K562 (cell line): Measurements from ENCODE around the gene RHOT1. TPM values are rescaled to one million over a fixed set of nuclear protein-coding genes. Genes with fewer than 3 reads are reported as not detected.

ENCODE experiments used
- ATAC-seq: fragments of 200-7000 bp; cut with Tn5 transposase; 3 replicates; pipeline ENCODE4 v1.9.1; 2020; ENCODE audit warnings: moderate library complexity
- BruUV-seq: library from RNA; stranded (reverse); fragments of 400-500 nt; replicated peaks from 2 replicates; lab custom pipeline; 2021; lab: Mats Ljungman, UMichigan
- CTCF ChIA-PET: fragments of 300-600 bp; formaldehyde crosslinking; extraction: SDS; loops from one replicate; lab custom pipeline; 2021; ENCODE audit warnings: low intra/inter-chr PET ratio; lab: Yijun Ruan, JAX
- POLR2A ChIA-PET: fragments of 300-600, 350-650 bp; sonication (Branson Sonifier 250); formaldehyde crosslinking; extraction: SDS; loops from one replicate; lab custom pipeline; 2021; ENCODE audit warnings: antibody characterized with exemption, inconsistent platforms; lab: Yijun Ruan, JAX
- DNase-seq, 4 experiments: peaks; one replicate each; pipeline versions ENCODE4 v3.0.0 to v3.0.0-alpha.2; 2011 to 2018; ENCODE audit warnings: low spot score in 3 of 4, mixed read lengths in 3 of 4; ENCODE audit errors: extremely low read depth in 1 of 4
- FAIRE-seq: peaks from 2 replicates; lab custom pipeline; 2011; peaks lifted over from hg19 to GRCh38; lab: Jason Lieb, UNC
- H2AFZ ChIP-seq: 2 replicates; pipeline ENCODE4 v1.6.0; 2011; ENCODE audit warnings: low read depth, low read length, control low read depth, inconsistent platforms
- H3K27ac ChIP-seq: fragments of 200-600 bp; 3 replicates; pipeline ENCODE4 v1.8.0; 2011; ENCODE audit warnings: low read depth, mild to moderate bottlenecking, control low read depth, inconsistent platforms, low read length, moderate library complexity, mixed read lengths; ENCODE audit errors: extremely low read depth
- H3K27me3 ChIP-seq, 2 experiments: fragments of 300-600 bp in 1 of 2; 2 replicates in 1 of 2; 3 replicates in 1 of 2; pipeline versions ENCODE4 v1.6.0 to v1.8.0; 2011; ENCODE audit warnings: inconsistent platforms in 2 of 2, low read length in 2 of 2, mild to moderate bottlenecking in 1 of 2, mixed read lengths in 1 of 2, moderate library complexity in 1 of 2; ENCODE audit not compliant: control insufficient read depth in 2 of 2, insufficient read depth in 2 of 2
- H3K36me3 ChIP-seq: fragments of 300-600 bp; 3 replicates; pipeline ENCODE4 v1.8.0; 2011; ENCODE audit warnings: mild to moderate bottlenecking, low read length, inconsistent platforms; ENCODE audit not compliant: control insufficient read depth, insufficient read depth
- H3K4me1 ChIP-seq, 2 experiments: fragments of 200-600 bp in 1 of 2; replicated peaks in 1 of 2; 2 replicates in 1 of 2; 3 replicates in 1 of 2; pipeline versions ENCODE4 v1.5.1 to v1.8.0; 2011; ENCODE audit warnings: inconsistent platforms in 2 of 2, low read length in 2 of 2, mild to moderate bottlenecking in 1 of 2, mixed read lengths in 1 of 2, moderate library complexity in 1 of 2; ENCODE audit not compliant: control insufficient read depth in 2 of 2, insufficient read depth in 2 of 2
- H3K4me2 ChIP-seq: 2 replicates; pipeline ENCODE4 v1.6.1; 2011; ENCODE audit warnings: low read length, control low read depth, inconsistent platforms, mixed read lengths; ENCODE audit not compliant: insufficient read depth
- H3K4me3 ChIP-seq: fragments of 200-600 bp; sonication (generic), shearing (Covaris generic); 2 replicates; pipeline ENCODE4 v1.5.1; 2016; ENCODE audit warnings: control low read depth, inconsistent platforms
- H3K79me2 ChIP-seq: fragments of 200-600 bp; 3 replicates; pipeline ENCODE4 v1.8.0; 2011; ENCODE audit warnings: low read length, inconsistent platforms; ENCODE audit not compliant: control insufficient read depth, insufficient read depth
- H3K9ac ChIP-seq, 2 experiments: 2 replicates each; pipeline versions ENCODE4 v1.6.0 to v1.6.1; 2011; ENCODE audit warnings: low read depth in 2 of 2, low read length in 2 of 2, control low read depth in 1 of 2, inconsistent platforms in 1 of 2, mild to moderate bottlenecking in 1 of 2, mixed read lengths in 1 of 2; ENCODE audit not compliant: insufficient read depth in 1 of 2
- H3K9me1 ChIP-seq: one replicate; pipeline ENCODE4 v1.6.0; 2011; ENCODE audit warnings: inconsistent platforms, mild to moderate bottlenecking, low read length, moderate library complexity; ENCODE audit not compliant: control insufficient read depth, insufficient read depth
- H3K9me3 ChIP-seq: replicated peaks from 2 replicates; pipeline ENCODE4 v1.5.1; 2011; ENCODE audit warnings: low read depth, low read length, inconsistent platforms; ENCODE audit not compliant: control insufficient read depth, insufficient read depth
- H4K20me1 ChIP-seq: replicated peaks from 2 replicates; pipeline ENCODE4 v1.6.1; 2011; ENCODE audit warnings: low read length, inconsistent platforms, mixed read lengths; ENCODE audit not compliant: control insufficient read depth, insufficient read depth
- E2F1 ChIP-seq: sonication (generic); formaldehyde crosslinking; IDR thresholded peaks from 2 replicates; pipeline ENCODE4 v1.8.1; 2023; ENCODE audit warnings: mild to moderate bottlenecking, missing genetic modification reagents, moderate library complexity
- FOSL1 ChIP-seq: fragments of 200-800 bp; sonication (Bioruptor generic); conservative IDR thresholded peaks from 2 replicates; pipeline ENCODE4 v1.6.1; 2016; ENCODE audit warnings: missing genetic modification characterization, missing compliant biosample characterization
- HMBOX1 ChIP-seq: sonication (generic); IDR thresholded peaks from 2 replicates; pipeline ENCODE4 v1.6.1; 2016
- MAFK ChIP-seq: IDR thresholded peaks from 2 replicates; pipeline ENCODE4 v1.6.1; 2011; ENCODE audit warnings: low read length, improper control_type of control experiment
- OTX1 ChIP-seq: fragments of 450-650 bp; formaldehyde crosslinking; IDR thresholded peaks from 2 replicates; pipeline ENCODE4 v1.4.0; 2022; ENCODE audit warnings: mild to moderate bottlenecking
- POLR2AphosphoS2 ChIP-seq: IDR thresholded peaks from 2 replicates; pipeline ENCODE4 v1.6.1; 2012; ENCODE audit warnings: low read length, improper control_type of control experiment
- POLR2G ChIP-seq: fragments of 200-400 bp; formaldehyde crosslinking; IDR thresholded peaks from 2 replicates; pipeline ENCODE4 v1.6.1; 2017; ENCODE audit warnings: low read depth, mild to moderate bottlenecking, antibody characterized with exemption, low read length, moderate library complexity
- TAF15 ChIP-seq: fragments of 200-400 bp; formaldehyde crosslinking; IDR thresholded peaks from 2 replicates; pipeline ENCODE4 v1.6.1; 2017; ENCODE audit warnings: mild to moderate bottlenecking, low read depth, low read length, moderate library complexity
- ZHX1 ChIP-seq: fragments of 150-350 bp; conservative IDR thresholded peaks from 2 replicates; pipeline ENCODE4 v1.6.1; 2014; ENCODE audit warnings: low read length
- ZNF184 ChIP-seq: sonication (generic); formaldehyde crosslinking; IDR thresholded peaks from 2 replicates; pipeline ENCODE4 v1.5.0; 2020; ENCODE audit warnings: missing genetic modification reagents
- ZNF316 ChIP-seq: fragments of 450-650 bp; IDR thresholded peaks from 2 replicates; pipeline ENCODE4 v1.6.1; 2016
- ZNF609 ChIP-seq: sonication (generic); formaldehyde crosslinking; IDR thresholded peaks from 2 replicates; pipeline ENCODE4 v1.8.1; 2023; ENCODE audit warnings: missing genetic modification reagents, mild to moderate bottlenecking, borderline replicate concordance
- WGBS: fragments of 100-300 bp; shearing (Covaris generic); methylation state at CpG from one replicate; pipeline ENCODE4 v1.1.6; 2016; ENCODE audit warnings: low coverage, mixed read lengths; ENCODE audit not compliant: insufficient coverage; ENCODE audit errors: missing lambda C conversion rate; 5-methylcytosine and 5-hydroxymethylcytosine counted together
- in situ Hi-C: fragments of 300-500 bp; cut with MboI; formaldehyde crosslinking; loops from 4 replicates; pipeline ENCODE4 v1.15.0; 2018; ENCODE audit warnings: inconsistent platforms, mixed read lengths
- intact Hi-C: fragments of 100-400 bp; cut with micrococcal nuclease; formaldehyde crosslinking; loops from 2 replicates; pipeline ENCODE4 v1.14.2; 2022
- polyA plus RNA-seq, 8 experiments: library from polyadenylated mRNA; depleted of rRNA in 4 of 8; stranded (reverse) in 5 of 8; unstranded in 3 of 8; fragments of >200 nt; fragmentation: Nextera tagmentation in 2 of 8; fragmentation: Illumina TruSeq in 1 of 8; extraction: Ambion mirVana in 2 of 8; extraction: Trizol in 1 of 8; gene quantifications; 2 replicates each; pipeline versions ENCODE4 v1.2.1 to v1.2.3, GENCODE V29; 2011 to 2014; ENCODE audit warnings: inconsistent platforms in 1 of 8, missing spikeins in 1 of 8
- total RNA-seq, 7 experiments: library from RNA; depleted of rRNA in 6 of 7; stranded (reverse); fragments of >200 nt in 6 of 7; fragmentation: Illumina TruSeq in 2 of 7; extraction: Trizol in 2 of 7; gene quantifications; 2 replicates each; pipeline versions ENCODE4 v1.2.1 to v1.2.3, GENCODE V29; 2011 to 2021; ENCODE audit warnings: low replicate concordance in 1 of 7

The RHOT1 gene
- total and polyA plus RNA-seq, 9 of the 15 experiments (the other 6 are each of a cell fraction or from before 2014, with no cell fraction given), result 23.0 to 101 (median 32.2) TPM

GRCh38 chr17:32259586-32259985 is 117.3 kb downstream of the RHOT1 start:
- Histone ChIP-seq H3K4me3 (no peak overlapping the region), H3K36me3 (no peaks in the 10 kb centered on the region), H3K79me2 (no peaks in the 10 kb centered on the region), H3K9ac (no peak overlapping the region), H2AFZ (no peak overlapping the region), H3K9me1 (peaks cover 4% of the 10 kb centered on the region), H3K4me1 (peaks cover 0 to 4% of the 10 kb centered on the region in 2 experiments; a peak in 2 of 5 replicates), H3K27me3 (peaks cover 62 to 82% of the 10 kb centered on the region in 2 experiments), H3K27ac (no peak overlapping the region), H4K20me1 (peaks cover 20% of the 10 kb centered on the region), H3K4me2 (no peak overlapping the region), H3K9me3 (no peaks in the 10 kb centered on the region)
- no peak for ATAC-seq
- intact Hi-C loops, result loop anchor here (10.0 kb wide), 1 partner anchor 495 kb away; no protein-coding TSS in a partner anchor
- ChIA-PET CTCF (no interaction called here), POLR2A (interaction anchor here (0.5 kb wide), 1 partner anchor 765 kb away, joined by 3 read pairs; no protein-coding TSS in a partner anchor)
- DNase-seq, result no peak
- no TSS peak for BruUV-seq
- TF ChIP-seq POLR2AphosphoS2 (no peak), POLR2G (no peak), ZHX1 (no peak), TAF15 (no peak), MAFK (no peak), FOSL1 (no peak), ZNF184 (CRISPR knock-in tag) (no peak), E2F1 (CRISPR knock-in tag) (no peak), HMBOX1 (no peak), ZNF609 (CRISPR knock-in tag) (no peak), OTX1 (CRISPR knock-in tag) (no peak), ZNF316 (no peak)
- 0% methylated on average over 4 of the region's 4 CpGs for WGBS
- in situ Hi-C loops, result no loop called here
- FAIRE-seq, result no peak
